ENCODE results near the gene CDC14B.
"Not testable (repeated sequence)": the region's sequence is repeated elsewhere in the genome, so short reads cannot be mapped to it uniquely, and the experiment has no call there.

The CDC14B gene

GRCh38 chr9:96636368-96636767, 16.7 kb upstream of the CDC14B start:
- in situ Hi-C loops (cut with MboI; ENCODE audit: low sequenced_read_pairs): no loop called here

- in situ Hi-C loops (cut with MboI; ENCODE audit: low sequenced_read_pairs): not testable (repeated sequence)
Observed at GRCh38 chr9:96633579-96633978, 13.9 kb upstream of the CDC14B start.

GRCh38 chr9:96626912-96627311, 7.3 kb upstream of the CDC14B start:
- in situ Hi-C loops (cut with MboI; ENCODE audit: low sequenced_read_pairs): no loop called here

GRCh38 chr9:96621618-96622017, 2.0 kb upstream of the CDC14B start:
- in situ Hi-C loops (cut with MboI; ENCODE audit: low sequenced_read_pairs): no loop called here

GRCh38 chr9:96620832-96621269, 1.2 kb upstream of the CDC14B start:
- in situ Hi-C loops (cut with MboI; ENCODE audit: low sequenced_read_pairs): no loop called here

GRCh38 chr9:96620181-96620514, 505 bp upstream of the CDC14B start:
- in situ Hi-C loops (cut with MboI; ENCODE audit: low sequenced_read_pairs): no loop called here

- in situ Hi-C loops (cut with MboI; ENCODE audit: low sequenced_read_pairs): no loop called here
Observed at GRCh38 chr9:96619124-96619465, 548 bp downstream of the CDC14B start.

- in situ Hi-C loops (cut with MboI; ENCODE audit: low sequenced_read_pairs): no loop called here
Observed at GRCh38 chr9:96618209-96619123, 1.2 kb downstream of the CDC14B start.

GRCh38 chr9:96617439-96618185, 2.0 kb downstream of the CDC14B start:
- in situ Hi-C loops (cut with MboI; ENCODE audit: low sequenced_read_pairs): no loop called here

- in situ Hi-C loops (cut with MboI; ENCODE audit: low sequenced_read_pairs): no loop called here
Observed at GRCh38 chr9:96616817-96617438, 2.7 kb downstream of the CDC14B start.

GRCh38 chr9:96615411-96615810, 4.2 kb downstream of the CDC14B start:
- in situ Hi-C loops (cut with MboI; ENCODE audit: low sequenced_read_pairs): no loop called here

- in situ Hi-C loops (cut with MboI; ENCODE audit: low sequenced_read_pairs): not testable (repeated sequence)
Observed at GRCh38 chr9:96614664-96615063, 5.0 kb downstream of the CDC14B start.

GRCh38 chr9:96612966-96613589, 6.6 kb downstream of the CDC14B start:
- in situ Hi-C loops (cut with MboI; ENCODE audit: low sequenced_read_pairs): no loop called here

- in situ Hi-C loops (cut with MboI; ENCODE audit: low sequenced_read_pairs): no loop called here
Observed at GRCh38 chr9:96612105-96612965, 7.3 kb downstream of the CDC14B start.

GRCh38 chr9:96611302-96611701, 8.3 kb downstream of the CDC14B start:
- in situ Hi-C loops (cut with MboI; ENCODE audit: low sequenced_read_pairs): no loop called here

- in situ Hi-C loops (cut with MboI; ENCODE audit: low sequenced_read_pairs): no loop called here
Observed at GRCh38 chr9:96609732-96610131, 9.9 kb downstream of the CDC14B start.

- in situ Hi-C loops (cut with MboI; ENCODE audit: low sequenced_read_pairs): no loop called here
Observed at GRCh38 chr9:96607971-96608370, 11.7 kb downstream of the CDC14B start.

GRCh38 chr9:96605328-96605727, 14.3 kb downstream of the CDC14B start:
- in situ Hi-C loops (cut with MboI; ENCODE audit: low sequenced_read_pairs): no loop called here

- in situ Hi-C loops (cut with MboI; ENCODE audit: low sequenced_read_pairs): no loop called here
Observed at GRCh38 chr9:96604004-96604319, 15.7 kb downstream of the CDC14B start.

GRCh38 chr9:96603305-96604003, 16.2 kb downstream of the CDC14B start:
- in situ Hi-C loops (cut with MboI; ENCODE audit: low sequenced_read_pairs): no loop called here
